K562 (cell line): Measurements from ENCODE around the gene GEMIN7. TPM values are rescaled to one million over a fixed set of nuclear protein-coding genes. Genes with fewer than 3 reads are reported as not detected.

ENCODE experiments used
- ATAC-seq: fragments of 200-7000 bp; cut with Tn5 transposase; 3 replicates; pipeline ENCODE4 v1.9.1; 2020; ENCODE audit warnings: moderate library complexity
- BruUV-seq: library from RNA; stranded (reverse); fragments of 400-500 nt; replicated peaks from 2 replicates; lab custom pipeline; 2021; lab: Mats Ljungman, UMichigan
- CTCF ChIA-PET: fragments of 300-600 bp; formaldehyde crosslinking; extraction: SDS; loops from one replicate; lab custom pipeline; 2021; ENCODE audit warnings: low intra/inter-chr PET ratio; lab: Yijun Ruan, JAX
- POLR2A ChIA-PET: fragments of 300-600, 350-650 bp; sonication (Branson Sonifier 250); formaldehyde crosslinking; extraction: SDS; loops from one replicate; lab custom pipeline; 2021; ENCODE audit warnings: antibody characterized with exemption, inconsistent platforms; lab: Yijun Ruan, JAX
- DNase-seq, 4 experiments: peaks; one replicate each; pipeline versions ENCODE4 v3.0.0 to v3.0.0-alpha.2; 2011 to 2018; ENCODE audit warnings: low spot score in 3 of 4, mixed read lengths in 3 of 4; ENCODE audit errors: extremely low read depth in 1 of 4
- FAIRE-seq: peaks from 2 replicates; lab custom pipeline; 2011; peaks lifted over from hg19 to GRCh38; lab: Jason Lieb, UNC
- H2AFZ ChIP-seq: 2 replicates; pipeline ENCODE4 v1.6.0; 2011; ENCODE audit warnings: low read depth, low read length, control low read depth, inconsistent platforms
- H3K27ac ChIP-seq: fragments of 200-600 bp; 3 replicates; pipeline ENCODE4 v1.8.0; 2011; ENCODE audit warnings: low read depth, mild to moderate bottlenecking, control low read depth, inconsistent platforms, low read length, moderate library complexity, mixed read lengths; ENCODE audit errors: extremely low read depth
- H3K27me3 ChIP-seq, 2 experiments: fragments of 300-600 bp in 1 of 2; 2 replicates in 1 of 2; 3 replicates in 1 of 2; pipeline versions ENCODE4 v1.6.0 to v1.8.0; 2011; ENCODE audit warnings: inconsistent platforms in 2 of 2, low read length in 2 of 2, mild to moderate bottlenecking in 1 of 2, mixed read lengths in 1 of 2, moderate library complexity in 1 of 2; ENCODE audit not compliant: control insufficient read depth in 2 of 2, insufficient read depth in 2 of 2
- H3K36me3 ChIP-seq: fragments of 300-600 bp; 3 replicates; pipeline ENCODE4 v1.8.0; 2011; ENCODE audit warnings: mild to moderate bottlenecking, low read length, inconsistent platforms; ENCODE audit not compliant: control insufficient read depth, insufficient read depth
- H3K4me1 ChIP-seq, 2 experiments: fragments of 200-600 bp in 1 of 2; replicated peaks in 1 of 2; 2 replicates in 1 of 2; 3 replicates in 1 of 2; pipeline versions ENCODE4 v1.5.1 to v1.8.0; 2011; ENCODE audit warnings: inconsistent platforms in 2 of 2, low read length in 2 of 2, mild to moderate bottlenecking in 1 of 2, mixed read lengths in 1 of 2, moderate library complexity in 1 of 2; ENCODE audit not compliant: control insufficient read depth in 2 of 2, insufficient read depth in 2 of 2
- H3K4me2 ChIP-seq: 2 replicates; pipeline ENCODE4 v1.6.1; 2011; ENCODE audit warnings: low read length, control low read depth, inconsistent platforms, mixed read lengths; ENCODE audit not compliant: insufficient read depth
- H3K4me3 ChIP-seq: fragments of 200-600 bp; sonication (generic), shearing (Covaris generic); 2 replicates; pipeline ENCODE4 v1.5.1; 2016; ENCODE audit warnings: control low read depth, inconsistent platforms
- H3K79me2 ChIP-seq: fragments of 200-600 bp; 3 replicates; pipeline ENCODE4 v1.8.0; 2011; ENCODE audit warnings: low read length, inconsistent platforms; ENCODE audit not compliant: control insufficient read depth, insufficient read depth
- H3K9ac ChIP-seq, 2 experiments: 2 replicates each; pipeline versions ENCODE4 v1.6.0 to v1.6.1; 2011; ENCODE audit warnings: low read depth in 2 of 2, low read length in 2 of 2, control low read depth in 1 of 2, inconsistent platforms in 1 of 2, mild to moderate bottlenecking in 1 of 2, mixed read lengths in 1 of 2; ENCODE audit not compliant: insufficient read depth in 1 of 2
- H3K9me1 ChIP-seq: one replicate; pipeline ENCODE4 v1.6.0; 2011; ENCODE audit warnings: inconsistent platforms, mild to moderate bottlenecking, low read length, moderate library complexity; ENCODE audit not compliant: control insufficient read depth, insufficient read depth
- H3K9me3 ChIP-seq: replicated peaks from 2 replicates; pipeline ENCODE4 v1.5.1; 2011; ENCODE audit warnings: low read depth, low read length, inconsistent platforms; ENCODE audit not compliant: control insufficient read depth, insufficient read depth
- H4K20me1 ChIP-seq: replicated peaks from 2 replicates; pipeline ENCODE4 v1.6.1; 2011; ENCODE audit warnings: low read length, inconsistent platforms, mixed read lengths; ENCODE audit not compliant: control insufficient read depth, insufficient read depth
- BRF1 ChIP-seq: IDR thresholded peaks from 3 replicates; pipeline ENCODE4 v1.6.1; 2011; ENCODE audit warnings: borderline replicate concordance, mild to moderate bottlenecking; ENCODE audit not compliant: insufficient read length; ENCODE audit errors: extremely low read depth
- CREM ChIP-seq: IDR thresholded peaks from 2 replicates; pipeline ENCODE4 v1.6.1; 2014; ENCODE audit warnings: antibody characterized with exemption, low read depth
- KDM2B ChIP-seq: fragments of 250-450 bp; sonication (Bioruptor Pico); IDR thresholded peaks from 2 replicates; pipeline ENCODE4 v1.8.0; 2021; ENCODE audit warnings: mild to moderate bottlenecking, moderate library complexity
- PCBP1 ChIP-seq: fragments of 200-400 bp; formaldehyde crosslinking; IDR thresholded peaks from 2 replicates; pipeline ENCODE4 v1.6.1; 2018; ENCODE audit warnings: mild to moderate bottlenecking, low read depth, low read length; ENCODE audit not compliant: poor library complexity, severe bottlenecking
- SMAD4 ChIP-seq: fragments of 250-450 bp; sonication (Bioruptor Pico); conservative IDR thresholded peaks from 2 replicates; pipeline ENCODE4 v1.8.0; 2021; ENCODE audit warnings: inconsistent platforms, mild to moderate bottlenecking, moderate library complexity
- SUPT5H ChIP-seq: fragments of 450-650 bp; IDR thresholded peaks from 2 replicates; pipeline ENCODE4 v1.6.1; 2016
- ZEB2 ChIP-seq: fragments of 450-650 bp; IDR thresholded peaks from 2 replicates; pipeline ENCODE4 v1.6.1; 2016
- WGBS: fragments of 100-300 bp; shearing (Covaris generic); methylation state at CpG from one replicate; pipeline ENCODE4 v1.1.6; 2016; ENCODE audit warnings: low coverage, mixed read lengths; ENCODE audit not compliant: insufficient coverage; ENCODE audit errors: missing lambda C conversion rate; 5-methylcytosine and 5-hydroxymethylcytosine counted together
- in situ Hi-C: fragments of 300-500 bp; cut with MboI; formaldehyde crosslinking; loops from 4 replicates; pipeline ENCODE4 v1.15.0; 2018; ENCODE audit warnings: inconsistent platforms, mixed read lengths
- intact Hi-C: fragments of 100-400 bp; cut with micrococcal nuclease; formaldehyde crosslinking; loops from 2 replicates; pipeline ENCODE4 v1.14.2; 2022
- polyA plus RNA-seq, 8 experiments: library from polyadenylated mRNA; depleted of rRNA in 4 of 8; stranded (reverse) in 5 of 8; unstranded in 3 of 8; fragments of >200 nt; fragmentation: Nextera tagmentation in 2 of 8; fragmentation: Illumina TruSeq in 1 of 8; extraction: Ambion mirVana in 2 of 8; extraction: Trizol in 1 of 8; gene quantifications; 2 replicates each; pipeline versions ENCODE4 v1.2.1 to v1.2.3, GENCODE V29; 2011 to 2014; ENCODE audit warnings: inconsistent platforms in 1 of 8, missing spikeins in 1 of 8
- total RNA-seq, 7 experiments: library from RNA; depleted of rRNA in 6 of 7; stranded (reverse); fragments of >200 nt in 6 of 7; fragmentation: Illumina TruSeq in 2 of 7; extraction: Trizol in 2 of 7; gene quantifications; 2 replicates each; pipeline versions ENCODE4 v1.2.1 to v1.2.3, GENCODE V29; 2011 to 2021; ENCODE audit warnings: low replicate concordance in 1 of 7
- TF ChIP-seq, protein P1 (sequence below): sonication (generic); formaldehyde crosslinking; IDR thresholded peaks from 2 replicates; pipeline ENCODE4 v1.8.1; 2023; ENCODE audit warnings: mild to moderate bottlenecking, missing genetic modification reagents
- TF ChIP-seq, protein P2 (sequence below): IDR thresholded peaks from 2 replicates; pipeline ENCODE4 v1.6.1; 2016; ENCODE audit warnings: missing genetic modification characterization, missing compliant biosample characterization
- TF ChIP-seq, protein P3 (sequence below): fragments of 450-650 bp; IDR thresholded peaks from 2 replicates; pipeline ENCODE4 v1.6.1; 2018; ENCODE audit warnings: mild to moderate bottlenecking, low read depth; ENCODE audit not compliant: partially characterized antibody

Gene GEMIN7
- total and polyA plus RNA-seq, 9 of the 15 experiments (the other 6 are each of a cell fraction or from before 2014, with no cell fraction given) = 23.1 to 124 (median 54.9) TPM

DNA sequence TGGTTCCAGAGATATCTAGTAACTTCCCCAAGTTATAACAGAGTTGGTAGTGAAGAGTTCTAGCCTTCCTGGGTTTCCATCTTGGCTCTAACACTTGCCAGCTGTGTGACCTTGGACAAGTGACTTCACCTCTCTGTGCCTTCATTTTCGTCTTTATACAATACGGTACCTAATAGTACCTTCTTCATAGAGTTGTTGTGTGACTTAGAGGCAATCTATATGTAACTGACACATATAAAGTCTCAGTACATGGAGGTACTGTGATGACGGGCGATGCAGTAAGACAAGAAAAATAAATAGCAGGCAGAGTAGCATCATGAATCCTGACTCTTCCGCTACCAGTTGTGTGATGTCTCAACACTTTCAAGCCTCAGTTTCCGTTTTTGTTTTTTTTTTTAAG lies 48.2 kb upstream of the GEMIN7 start (continued):
- TF ChIP-seq, protein P1, sequence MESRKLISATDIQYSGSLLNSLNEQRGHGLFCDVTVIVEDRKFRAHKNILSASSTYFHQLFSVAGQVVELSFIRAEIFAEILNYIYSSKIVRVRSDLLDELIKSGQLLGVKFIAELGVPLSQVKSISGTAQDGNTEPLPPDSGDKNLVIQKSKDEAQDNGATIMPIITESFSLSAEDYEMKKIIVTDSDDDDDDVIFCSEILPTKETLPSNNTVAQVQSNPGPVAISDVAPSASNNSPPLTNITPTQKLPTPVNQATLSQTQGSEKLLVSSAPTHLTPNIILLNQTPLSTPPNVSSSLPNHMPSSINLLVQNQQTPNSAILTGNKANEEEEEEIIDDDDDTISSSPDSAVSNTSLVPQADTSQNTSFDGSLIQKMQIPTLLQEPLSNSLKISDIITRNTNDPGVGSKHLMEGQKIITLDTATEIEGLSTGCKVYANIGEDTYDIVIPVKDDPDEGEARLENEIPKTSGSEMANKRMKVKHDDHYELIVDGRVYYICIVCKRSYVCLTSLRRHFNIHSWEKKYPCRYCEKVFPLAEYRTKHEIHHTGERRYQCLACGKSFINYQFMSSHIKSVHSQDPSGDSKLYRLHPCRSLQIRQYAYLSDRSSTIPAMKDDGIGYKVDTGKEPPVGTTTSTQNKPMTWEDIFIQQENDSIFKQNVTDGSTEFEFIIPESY (CRISPR knock-in tag) = peak; percentile 51; the same call in 1 of the 2 replicates
- TF ChIP-seq BRF1 = no peak
- TF ChIP-seq, protein P2, sequence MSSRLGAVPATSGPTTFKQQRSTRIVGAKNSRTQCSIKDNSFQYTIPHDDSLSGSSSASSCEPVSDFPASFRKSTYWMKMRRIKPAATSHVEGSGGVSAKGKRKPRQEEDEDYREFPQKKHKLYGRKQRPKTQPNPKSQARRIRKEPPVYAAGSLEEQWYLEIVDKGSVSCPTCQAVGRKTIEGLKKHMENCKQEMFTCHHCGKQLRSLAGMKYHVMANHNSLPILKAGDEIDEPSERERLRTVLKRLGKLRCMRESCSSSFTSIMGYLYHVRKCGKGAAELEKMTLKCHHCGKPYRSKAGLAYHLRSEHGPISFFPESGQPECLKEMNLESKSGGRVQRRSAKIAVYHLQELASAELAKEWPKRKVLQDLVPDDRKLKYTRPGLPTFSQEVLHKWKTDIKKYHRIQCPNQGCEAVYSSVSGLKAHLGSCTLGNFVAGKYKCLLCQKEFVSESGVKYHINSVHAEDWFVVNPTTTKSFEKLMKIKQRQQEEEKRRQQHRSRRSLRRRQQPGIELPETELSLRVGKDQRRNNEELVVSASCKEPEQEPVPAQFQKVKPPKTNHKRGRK (tag) = no peak
- no peak for TF ChIP-seq SUPT5H
- no peak for TF ChIP-seq ZEB2
- TF ChIP-seq KDM2B = no peak
- no peak for TF ChIP-seq PCBP1
- no peak for TF ChIP-seq CREM

DNA sequence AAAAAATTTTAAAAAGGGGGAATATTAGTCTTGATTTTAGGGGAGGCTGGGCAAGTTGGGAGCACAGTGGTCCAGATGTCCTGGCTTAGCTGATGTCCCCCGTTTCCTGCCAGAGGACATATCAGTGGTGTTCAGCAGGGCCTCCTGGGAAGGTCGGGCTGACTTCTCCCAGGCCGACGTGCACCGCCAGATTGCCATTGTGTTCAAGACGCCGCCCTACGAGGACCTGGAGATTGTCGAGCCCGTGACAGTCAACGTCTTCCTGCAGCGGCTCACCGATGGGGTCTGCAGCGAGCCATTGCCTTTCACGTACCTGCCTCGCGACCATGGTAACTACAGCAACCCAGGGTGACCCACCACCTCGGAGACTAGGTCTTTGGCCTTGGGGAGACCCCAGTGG lies 46.6 kb upstream of the GEMIN7 start:
- peaks cover 0 to 17% of the 10 kb centered on the region in 2 experiments; a peak in 3 of 5 replicates for H3K4me1 ChIP-seq
- H2AFZ ChIP-seq = peak overlapping the region; percentile 43; the same call in 1 of the 2 replicates
- CTCF ChIA-PET = no interaction called here
- no peaks in the 10 kb centered on the region for H3K79me2 ChIP-seq
- in situ Hi-C loops (no loop called here), intact Hi-C loops (no loop called here)
- FAIRE-seq (no peak), DNase-seq (no peak), ATAC-seq (no peak; the same call in 2 of the 3 replicates)
- no peaks in the 10 kb centered on the region for H4K20me1 ChIP-seq
- POLR2A ChIA-PET = interaction anchor here (1.3 kb wide), 1 partner anchor 12 kb away, joined by 4 read pairs; no protein-coding TSS in a partner anchor
- H3K36me3 ChIP-seq = no peaks in the 10 kb centered on the region
- peaks cover 7% of the 10 kb centered on the region for H3K9me3 ChIP-seq
- BruUV-seq = no TSS peak
- WGBS = 28% methylated on average over 8 of the region's 18 CpGs
- no peak overlapping the region for H3K4me3 ChIP-seq
- no peak for TF ChIP-seq SMAD4
- TF ChIP-seq, protein P3, sequence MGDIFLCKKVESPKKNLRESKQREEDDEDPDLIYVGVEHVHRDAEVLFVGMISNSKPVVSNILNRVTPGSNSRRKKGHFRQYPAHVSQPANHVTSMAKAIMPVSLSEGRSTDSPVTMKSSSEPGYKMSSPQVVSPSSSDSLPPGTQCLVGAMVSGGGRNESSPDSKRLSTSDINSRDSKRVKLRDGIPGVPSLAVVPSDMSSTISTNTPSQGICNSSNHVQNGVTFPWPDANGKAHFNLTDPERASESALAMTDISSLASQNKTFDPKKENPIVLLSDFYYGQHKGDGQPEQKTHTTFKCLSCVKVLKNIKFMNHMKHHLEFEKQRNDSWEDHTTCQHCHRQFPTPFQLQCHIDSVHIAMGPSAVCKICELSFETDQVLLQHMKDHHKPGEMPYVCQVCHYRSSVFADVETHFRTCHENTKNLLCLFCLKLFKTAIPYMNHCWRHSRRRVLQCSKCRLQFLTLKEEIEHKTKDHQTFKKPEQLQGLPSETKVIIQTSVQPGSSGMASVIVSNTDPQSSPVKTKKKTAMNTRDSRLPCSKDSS = no peak
- TF ChIP-seq, protein P1 (CRISPR knock-in tag) = peak; percentile 47; the same call in 1 of the 2 replicates
- TF ChIP-seq, all 486 proteins: peak for 1
- peak overlapping the region in 1 of 2 experiments; percentile 84; a peak in 2 of 4 replicates for H3K9ac ChIP-seq
- no peaks in the 10 kb centered on the region for H3K9me1 ChIP-seq
- no peak overlapping the region for H3K4me2 ChIP-seq
- H3K27ac ChIP-seq = no peak overlapping the region
- no peaks in the 10 kb centered on the region for H3K27me3 ChIP-seq
